ENCODE measurements around the gene KIF1A.
"Not testable (repeated sequence)": the region's sequence is repeated elsewhere in the genome, so short reads cannot be mapped to it uniquely, and the experiment has no call there.

KIF1A gene

GRCh38 chr2:240846309-240846708, 26.3 kb upstream of the KIF1A start:
- not testable (repeated sequence) for DNase-seq

DNA sequence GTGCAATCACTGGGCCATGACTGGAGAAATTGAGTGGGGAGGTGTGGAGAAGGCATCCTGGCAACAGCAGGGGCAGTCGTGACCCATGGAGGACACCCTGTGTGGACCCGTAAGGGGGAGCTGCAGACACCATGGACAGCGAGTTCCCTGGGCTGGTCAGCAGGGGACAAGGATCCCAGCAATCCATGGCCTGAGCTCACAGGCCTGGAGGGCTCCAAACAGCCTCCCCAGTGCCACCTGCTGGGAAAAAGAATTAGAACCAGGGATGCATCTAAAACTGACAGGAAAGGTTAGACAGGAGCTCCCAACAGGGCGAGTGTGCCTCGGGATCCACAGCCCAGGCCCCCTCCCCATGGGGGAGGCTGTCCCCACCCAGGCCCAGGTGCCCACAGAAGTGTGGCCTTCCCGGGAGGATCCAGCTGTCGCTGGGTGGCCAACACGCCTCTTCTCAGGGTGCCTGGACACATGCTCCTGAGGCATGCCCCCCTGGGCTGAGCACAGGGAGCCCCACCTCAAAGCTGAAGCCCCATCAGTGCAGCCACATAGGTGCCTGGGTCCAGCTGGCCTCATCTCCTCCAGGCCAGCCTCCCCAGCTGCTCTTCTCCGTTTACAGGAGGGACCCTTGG, 20.5 kb upstream of the KIF1A start:
- DNase-seq = peak; percentile 31

GRCh38 chr2:240839152-240840143, 19.4 kb upstream of the KIF1A start:
- no peak for DNase-seq

- no peak for DNase-seq
Measured at GRCh38 chr2:240837621-240838020, 17.6 kb upstream of the KIF1A start.

DNA sequence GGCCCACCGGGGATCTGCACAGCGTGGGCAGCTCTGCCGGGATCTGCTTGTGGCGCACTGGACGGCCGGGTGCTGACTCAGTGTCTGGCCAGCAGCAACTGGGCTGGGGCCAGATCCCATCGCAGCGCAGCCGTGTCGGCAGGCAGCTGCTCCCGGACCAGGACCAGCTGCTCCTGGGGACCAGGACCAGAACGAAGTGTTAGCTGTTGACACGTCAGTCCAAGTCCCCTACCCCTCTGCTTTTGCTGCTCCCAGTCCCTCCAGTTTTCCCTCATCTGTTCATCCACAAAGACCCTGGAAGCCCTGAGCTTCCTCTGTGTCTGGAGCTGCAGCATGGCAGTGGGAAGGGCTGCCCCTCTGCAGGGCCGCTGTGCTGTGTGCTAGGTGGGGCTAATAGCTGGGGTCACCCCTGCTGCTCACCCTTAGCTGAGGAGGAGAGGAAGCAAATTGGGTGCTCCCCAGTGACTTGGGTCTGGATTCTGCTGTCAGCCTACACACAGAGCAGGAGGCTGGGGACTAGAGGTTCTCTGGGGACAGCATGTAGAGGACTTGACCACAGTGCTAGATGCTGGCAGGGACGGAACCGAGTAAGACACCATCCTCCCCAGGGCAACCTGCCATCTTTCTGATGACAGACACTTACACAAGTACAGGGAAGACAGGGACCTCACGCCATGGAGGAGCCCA, 16.9 kb upstream of the KIF1A start:
- DNase-seq = no peak

DNA sequence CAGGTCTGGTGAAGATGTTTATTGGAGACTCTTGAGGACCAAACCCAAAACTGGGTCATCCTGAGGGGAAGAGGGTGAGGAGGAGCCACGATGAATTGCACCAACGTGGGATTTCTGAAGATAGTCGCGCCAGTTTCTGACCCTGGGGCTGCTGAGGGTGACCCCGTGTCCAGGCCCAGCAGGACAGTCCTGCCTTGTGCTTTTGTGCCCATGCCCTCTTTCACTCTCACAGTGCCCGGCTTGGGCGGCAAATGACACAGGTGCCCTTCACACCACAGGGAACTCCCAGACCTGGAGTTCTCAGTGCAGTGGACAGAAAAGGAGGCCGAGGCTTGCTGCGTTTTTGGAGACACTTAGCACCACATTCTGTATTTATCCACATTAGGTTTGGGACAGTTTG, 15.5 kb upstream of the KIF1A start:
- DNase-seq = no peak

GRCh38 chr2:240834377-240834975, 14.5 kb upstream of the KIF1A start:
- no peak for DNase-seq

- DNase-seq = no peak
Measured at GRCh38 chr2:240833724-240834285, 13.8 kb upstream of the KIF1A start.

DNA sequence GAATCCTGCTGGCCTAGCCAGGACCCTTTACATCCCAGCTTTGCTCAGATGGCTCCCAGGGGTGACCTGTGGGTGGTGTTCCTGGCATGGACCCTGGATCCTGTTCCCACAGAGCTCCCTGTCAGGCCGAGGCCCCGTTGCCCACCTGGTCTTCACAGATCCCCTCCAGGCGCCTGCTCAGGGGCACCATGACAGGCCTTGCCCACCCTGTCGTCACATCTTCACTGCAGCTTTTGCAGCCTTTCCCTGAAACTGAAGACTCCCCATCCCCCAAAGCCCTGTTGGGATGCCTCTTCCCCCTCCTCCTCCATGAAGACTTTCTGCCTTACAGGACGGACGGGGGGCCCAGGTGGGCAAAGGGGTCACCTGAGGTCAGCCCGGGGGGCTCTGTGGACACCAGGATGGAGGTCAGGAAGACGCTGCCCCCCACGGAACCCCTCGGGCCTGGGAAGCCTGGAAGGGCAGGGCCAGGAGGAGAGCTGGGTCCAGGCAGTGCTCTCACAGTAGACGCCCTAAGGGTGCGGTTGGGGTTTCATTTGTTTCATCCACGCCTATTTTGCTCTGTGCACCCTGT, 13.0 kb upstream of the KIF1A start:
- DNase-seq = no peak

DNA sequence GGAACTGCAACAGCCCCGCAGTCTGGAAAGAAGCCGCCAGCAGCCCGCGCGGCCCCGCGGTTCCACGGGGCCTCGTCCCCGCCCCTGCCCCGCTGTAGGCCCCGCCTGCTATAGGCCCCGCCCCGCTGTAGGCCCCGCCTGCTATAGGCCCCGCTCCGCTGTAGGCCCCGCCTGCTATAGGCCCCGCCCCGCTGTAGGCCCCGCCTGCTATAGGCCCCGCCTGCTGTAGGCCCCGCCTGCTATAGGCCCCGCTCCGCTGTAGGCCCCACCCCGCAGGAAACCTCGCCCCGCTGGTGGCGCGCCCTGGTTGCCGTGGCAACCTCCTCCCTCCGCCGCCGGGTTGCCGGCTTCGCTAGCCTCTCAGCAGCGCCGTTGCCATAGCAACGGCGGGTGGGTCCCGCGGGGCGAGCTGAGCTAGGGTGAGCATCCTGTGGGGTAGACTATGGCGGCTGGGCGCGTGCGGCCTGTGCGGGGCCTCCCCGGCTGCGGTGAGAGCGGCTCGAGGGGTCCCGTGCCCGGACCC, 12.2 kb upstream of the KIF1A start:
- DNase-seq = peak; percentile 98

DNA sequence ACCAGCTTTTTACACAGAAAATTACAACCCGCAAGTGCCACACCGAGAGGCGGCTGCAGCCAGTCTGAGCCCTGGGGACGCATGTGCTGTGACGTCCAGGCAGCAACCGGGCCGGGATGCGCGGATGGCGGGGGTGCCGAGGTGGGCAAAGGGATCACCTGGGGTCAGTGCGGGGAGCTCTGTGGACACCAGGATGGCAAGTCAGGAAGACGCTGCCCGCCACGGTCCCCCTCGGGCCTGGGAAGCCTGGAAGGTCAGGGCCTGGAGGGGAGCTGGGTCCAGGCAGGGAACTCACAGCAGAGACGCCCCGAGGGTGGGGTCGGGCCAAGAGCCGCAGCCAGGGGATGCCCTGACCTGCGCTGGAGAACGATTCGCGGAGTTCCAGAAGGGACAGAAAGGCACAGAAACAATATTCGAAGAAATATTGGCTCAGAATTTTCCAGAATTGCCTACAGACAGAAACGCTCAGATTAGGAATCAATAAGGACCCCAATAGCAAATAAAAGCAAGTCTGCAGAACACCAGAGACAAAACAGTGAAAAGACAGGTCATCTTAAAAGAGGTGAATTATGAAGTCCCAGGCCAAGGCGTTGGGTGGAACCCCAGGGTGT, 11.7 kb upstream of the KIF1A start:
- DNase-seq = peak; percentile 19

DNA sequence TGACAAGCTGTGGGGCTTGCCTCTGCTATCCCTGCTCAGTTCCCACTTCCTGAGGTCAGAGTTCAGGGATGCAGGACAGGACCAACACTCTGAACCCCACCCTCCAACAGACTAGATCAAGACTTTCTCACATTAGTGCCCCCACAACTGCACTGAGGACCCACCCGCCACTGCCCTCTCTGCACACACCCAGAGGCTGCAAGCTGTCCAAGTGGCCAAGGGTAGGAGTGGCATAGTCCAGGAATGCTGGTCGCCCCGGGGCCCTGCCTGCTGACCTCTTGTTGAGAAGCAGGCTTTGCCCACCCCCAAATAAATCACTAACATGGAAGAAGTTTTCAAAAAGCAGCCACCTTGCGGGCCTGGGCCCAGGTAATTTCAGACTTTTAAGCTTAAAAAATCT, 5.5 kb upstream of the KIF1A start:
- no peak for DNase-seq

DNA sequence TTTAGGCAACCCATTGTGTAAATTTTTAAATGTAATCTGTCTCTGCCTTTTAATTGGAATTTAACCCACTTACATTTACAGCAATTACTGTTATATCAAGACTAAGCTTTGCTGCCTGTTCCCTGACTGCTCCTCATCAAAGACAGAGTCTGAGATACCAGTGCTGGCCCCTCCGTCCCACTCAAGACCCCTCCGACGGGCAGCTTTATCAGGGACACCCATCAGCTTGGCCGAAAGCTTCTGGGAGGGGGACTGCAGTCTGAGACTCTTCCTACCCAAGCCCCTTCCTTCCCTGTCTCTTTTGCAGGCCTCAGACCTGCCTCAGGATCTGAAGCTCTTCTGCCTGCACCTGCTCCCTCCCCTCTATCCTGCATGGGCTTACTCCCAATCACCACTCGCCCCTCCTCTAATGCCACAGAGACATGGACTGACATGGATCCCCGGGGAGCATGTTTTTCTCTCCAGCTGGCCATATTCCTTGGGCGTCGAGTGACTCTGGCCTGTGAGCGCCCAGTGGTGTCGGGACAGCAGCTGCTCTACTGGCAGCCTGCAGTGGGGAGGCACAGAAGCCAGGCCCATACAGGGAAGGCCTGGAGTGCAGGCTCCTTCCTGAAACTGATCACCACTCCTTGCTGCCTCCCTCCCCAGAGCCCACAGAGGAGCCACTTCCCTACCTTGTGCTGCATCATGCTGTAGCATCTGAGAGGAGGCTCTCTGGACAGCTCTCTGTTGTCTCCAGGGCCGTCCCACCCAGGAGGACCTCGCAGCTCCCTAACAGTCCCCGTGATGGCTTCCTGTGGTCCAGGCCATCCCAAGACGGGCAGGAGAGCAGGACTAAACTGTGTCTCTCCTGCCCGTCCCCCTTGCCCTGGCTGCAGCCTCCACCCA, 3.7 kb upstream of the KIF1A start:
- no peak for DNase-seq

- no peak for DNase-seq
Measured at GRCh38 chr2:240822280-240822847, 2.3 kb upstream of the KIF1A start.

DNA sequence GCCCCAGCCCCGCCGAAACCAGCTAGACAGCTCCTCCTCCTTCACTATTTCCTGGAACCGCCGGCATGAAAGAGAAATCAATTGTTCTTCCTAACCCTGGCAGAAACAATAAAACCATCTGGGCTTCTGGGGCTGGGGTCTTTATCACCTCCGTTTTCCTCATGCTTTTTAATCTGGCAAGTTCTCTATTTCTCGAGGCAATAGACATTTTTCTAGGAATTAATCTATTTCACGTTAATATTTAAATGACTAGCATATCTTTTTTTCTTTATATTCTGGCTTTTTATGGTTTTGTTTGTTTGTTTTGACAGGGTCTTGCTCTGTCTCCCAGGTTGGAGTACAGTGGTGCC, 1.4 kb upstream of the KIF1A start:
- no peak for DNase-seq

- peak; percentile 6 for DNase-seq
Measured at GRCh38 chr2:240820607-240821428, 799 bp upstream of the KIF1A start.

- no peak for DNase-seq
Measured at GRCh38 chr2:240819126-240819857, 727 bp downstream of the KIF1A start.

GRCh38 chr2:240818293-240819125, 1.5 kb downstream of the KIF1A start:
- no peak for DNase-seq

Data from CD4-positive, alpha-beta T cell treated with Interleukin-17A for 4 hours (primary cell).